Epithelial cell of prostate (primary cell): ENCODE measurements around the gene AOX1.
"Not testable (repeated sequence)": the region's sequence is repeated elsewhere in the genome, so short reads cannot be mapped to it uniquely, and the experiment has no call there.

Source experiments
- DNase-seq: peaks from one replicate; pipeline ENCODE4 v3.0.0-alpha.2; 2011; ENCODE audit warnings: low read depth, low spot score
- H3K27ac ChIP-seq: fragments of 450-650 bp; 2 replicates; pipeline ENCODE4 v1.5.1; 2017; ENCODE audit warnings: mild to moderate bottlenecking

Gene AOX1

DNA sequence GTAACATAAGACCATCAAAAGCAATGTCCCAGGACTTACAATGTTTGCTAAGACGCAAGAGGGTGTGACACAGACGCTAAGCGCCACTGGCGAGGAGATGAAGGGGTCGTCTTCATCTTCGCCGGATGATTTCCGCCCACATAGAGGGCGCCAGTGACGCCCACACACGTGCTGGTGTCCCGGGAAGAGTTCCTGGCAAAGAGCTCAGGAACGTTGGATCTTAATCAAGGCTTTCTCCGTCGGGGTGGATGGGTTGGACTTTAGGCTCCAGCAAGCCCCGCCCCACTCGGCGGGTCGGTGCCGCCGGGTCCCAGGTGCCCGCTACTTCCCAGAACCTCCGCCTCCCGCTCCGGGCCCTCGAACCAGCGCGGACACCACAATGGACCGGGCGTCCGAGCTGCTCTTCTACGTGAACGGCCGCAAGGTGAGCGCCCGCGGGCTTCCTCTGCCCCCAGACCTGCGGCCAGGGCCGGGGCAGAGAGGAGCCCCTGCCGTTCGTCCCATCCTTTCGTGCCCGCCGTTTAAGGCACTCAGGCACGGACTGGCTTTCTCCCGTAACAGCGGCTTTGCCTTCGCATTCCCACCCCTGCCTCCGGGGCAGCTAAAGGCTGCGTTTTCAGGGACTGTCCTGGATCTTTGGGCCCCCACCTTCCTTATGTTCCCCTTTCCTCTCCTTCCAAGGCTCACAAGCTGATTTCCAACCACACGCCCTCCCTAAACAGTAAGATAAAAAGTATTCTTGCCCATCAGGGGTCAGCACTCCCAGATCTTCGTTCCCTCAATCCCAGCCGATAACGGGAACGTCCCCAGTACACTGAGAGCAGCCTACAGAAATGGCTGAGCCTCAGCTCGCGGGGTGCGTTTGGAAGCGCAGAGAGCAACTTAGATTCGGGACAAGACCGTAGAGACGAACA lies at the start of gene AOX1:
TSS of gene AOX1 (plus strand) at position 285 of the 914 bp plus-strand sequence. CDS start at position 380, 95 bp downstream.
- H3K27ac ChIP-seq, result no peak within 1 kb of the TSS
- no peak for DNase-seq

GRCh38 chr2:200538139-200538538 lies 47.7 kb upstream of the AOX1 start:
- H3K27ac ChIP-seq, result no peak overlapping the region
- DNase-seq, result no peak

DNA sequence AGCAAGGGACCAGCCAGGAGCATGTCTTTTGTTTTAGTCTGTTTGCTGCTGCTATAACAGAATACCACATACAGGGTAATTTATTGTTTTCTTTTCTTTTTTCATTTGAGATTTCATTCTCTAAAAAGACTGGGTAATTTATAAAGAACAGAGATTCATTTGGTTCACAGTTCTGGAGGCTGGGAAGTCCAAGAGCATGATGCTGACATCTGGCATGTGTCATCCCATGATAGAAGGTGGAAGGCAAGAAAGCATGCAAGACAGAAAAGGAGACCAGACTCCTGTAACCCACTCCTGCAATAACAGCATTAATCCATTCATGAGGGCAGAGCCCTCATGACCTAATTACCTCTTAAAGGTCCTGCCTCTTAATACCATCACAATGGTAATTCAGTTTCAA lies 45.0 kb upstream of the AOX1 start:
- DNase-seq, result no peak
- no peak overlapping the region for H3K27ac ChIP-seq

DNA sequence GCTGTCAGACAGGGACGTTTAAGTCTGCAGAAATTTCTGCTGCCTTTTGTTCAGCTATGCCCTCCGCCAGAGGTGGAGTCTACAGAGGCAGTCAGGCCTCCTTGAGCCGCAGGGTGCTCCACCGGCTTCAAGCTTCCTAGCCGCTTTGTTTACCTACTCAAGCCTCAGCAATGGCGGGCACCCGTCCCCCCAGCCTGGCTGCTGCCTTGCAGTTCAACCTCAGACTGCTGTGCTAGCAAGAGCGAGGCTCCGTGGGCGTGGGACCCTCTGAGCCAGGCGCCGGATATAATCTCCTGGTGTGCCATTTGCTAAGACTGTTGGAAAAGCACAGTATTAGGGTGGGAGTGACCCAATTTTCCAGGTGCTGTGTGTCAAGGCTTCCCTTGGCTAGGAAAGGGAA lies 19.2 kb upstream of the AOX1 start:
- H3K27ac ChIP-seq, DNase-seq: not testable (repeated sequence)

- no peak overlapping the region for H3K27ac ChIP-seq
- no peak for DNase-seq
These were observed 17.9 kb upstream of the AOX1 start for GRCh38 chr2:200567932-200568331.

GRCh38 chr2:200575957-200576356 lies 9.9 kb upstream of the AOX1 start:
- no peak for DNase-seq
- no peak overlapping the region for H3K27ac ChIP-seq

DNA sequence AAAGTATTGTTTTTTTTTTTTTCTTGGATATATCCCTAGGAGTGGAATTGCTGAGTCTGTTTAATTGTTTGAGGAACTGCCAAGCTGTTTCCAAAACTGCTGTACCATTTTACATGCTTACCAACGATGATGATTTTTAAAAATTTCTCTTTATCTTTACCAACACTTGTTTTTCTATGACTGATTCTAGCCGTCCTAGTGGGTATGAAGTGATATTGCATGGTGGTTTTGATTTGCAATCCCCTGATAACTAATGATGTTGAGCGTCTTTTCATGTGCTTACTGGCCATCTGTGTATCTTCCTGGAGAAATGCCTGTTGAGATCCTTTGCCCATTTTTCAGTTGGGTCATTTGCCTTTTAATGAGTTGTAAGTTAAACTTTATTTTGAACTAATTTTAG lies 8.8 kb upstream of the AOX1 start:
- DNase-seq, result no peak
- no peak overlapping the region for H3K27ac ChIP-seq

- no peak for DNase-seq
- H3K27ac ChIP-seq, result no peak overlapping the region
These were observed 7.0 kb upstream of the AOX1 start for GRCh38 chr2:200578778-200579177.

- no peak overlapping the region for H3K27ac ChIP-seq
- no peak for DNase-seq
These were observed 1.2 kb upstream of the AOX1 start for GRCh38 chr2:200584639-200585038.

DNA sequence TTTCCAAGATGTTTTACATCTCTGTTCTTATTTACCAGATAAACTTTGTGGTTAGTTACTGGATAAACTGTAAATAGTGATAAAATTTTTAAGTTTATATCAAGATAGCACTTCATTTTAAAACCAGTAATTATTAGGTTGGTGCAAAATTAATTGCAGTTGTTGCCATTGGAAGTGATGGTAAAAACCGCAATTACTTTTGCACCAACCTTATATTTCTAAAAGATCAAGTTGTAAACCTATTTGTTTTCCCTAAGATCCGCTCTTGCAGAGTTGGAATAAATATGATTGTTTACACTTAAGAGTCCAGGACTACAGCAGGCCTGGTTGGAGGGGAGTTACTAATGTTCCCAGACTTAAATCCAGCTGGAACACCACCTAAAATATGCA lies 479 bp upstream of the AOX1 start:
- no peak for DNase-seq
- H3K27ac ChIP-seq, result no peak overlapping the region

DNA sequence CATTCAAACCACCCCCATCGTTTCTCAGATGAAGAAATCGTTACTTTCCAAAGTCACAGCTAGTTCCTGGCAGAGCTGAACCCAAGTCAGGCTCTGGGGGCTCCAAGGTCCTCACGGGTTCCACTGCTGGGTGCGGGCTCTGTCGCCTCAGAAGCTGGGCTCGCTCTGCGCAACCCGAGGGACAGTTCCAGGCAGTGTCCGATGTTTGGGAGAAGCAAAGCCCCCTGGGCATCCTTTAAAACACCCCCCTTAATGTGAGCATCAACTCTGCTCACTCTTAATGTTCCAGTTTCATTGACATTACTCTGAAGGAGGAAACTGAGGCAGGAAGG lies 796 bp downstream of the AOX1 start:
- DNase-seq, result no peak
- no peak overlapping the region for H3K27ac ChIP-seq

GRCh38 chr2:200587007-200587616 lies 1.3 kb downstream of the AOX1 start:
- no peak for DNase-seq

DNA sequence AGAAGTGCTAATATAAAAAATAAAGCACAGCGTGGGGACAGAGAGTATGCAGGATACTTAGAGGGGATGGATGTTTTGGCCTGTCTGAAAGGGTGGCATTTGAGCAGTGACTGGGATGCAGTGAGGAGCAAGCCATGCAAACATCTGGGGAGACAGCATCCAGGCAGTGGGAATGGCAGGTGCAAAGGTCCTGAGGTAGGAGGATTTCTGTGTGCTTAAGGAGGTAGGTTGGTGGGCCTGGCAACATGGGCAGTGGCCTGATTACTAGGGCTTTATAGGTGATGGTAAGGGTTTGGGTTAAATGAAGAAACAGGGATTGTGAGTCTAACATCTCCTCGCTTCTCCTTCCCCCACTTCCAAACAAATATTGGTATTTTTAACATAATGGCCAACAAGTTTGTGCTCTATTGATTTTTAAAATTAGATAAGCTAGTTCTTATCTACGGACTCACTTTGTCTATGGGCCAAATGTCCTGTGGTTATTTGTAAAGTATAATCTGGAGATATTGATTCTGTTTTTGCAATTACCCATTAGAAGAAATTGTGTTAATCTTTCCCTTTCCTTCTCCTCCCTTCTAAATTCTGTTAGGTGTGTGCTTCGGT lies 2.4 kb downstream of the AOX1 start:
- DNase-seq, result no peak
- H3K27ac ChIP-seq, result no peak overlapping the region

More at GRCh38 chr2:200587007-200587616, 1.3 kb downstream of the AOX1 start:
- no peak overlapping the region for H3K27ac ChIP-seq

DNA sequence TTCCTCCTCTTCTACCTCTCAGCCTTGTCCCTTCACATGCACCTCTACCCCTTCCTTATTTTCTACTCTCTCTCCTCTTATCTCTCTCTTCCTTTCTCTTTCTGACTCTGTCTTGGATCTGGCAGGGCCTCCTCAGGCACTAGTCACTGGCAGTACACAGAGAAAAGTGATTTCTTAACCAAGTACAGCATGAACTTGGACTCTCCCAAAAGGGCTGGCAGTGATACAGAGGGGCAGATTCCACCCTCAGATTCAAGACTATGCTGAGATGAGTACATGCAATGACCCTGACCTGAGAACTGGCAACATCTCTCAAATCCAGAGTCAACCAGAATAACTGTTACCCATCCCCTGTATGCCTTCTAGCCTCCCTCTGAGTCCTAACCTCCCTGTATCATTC lies 4.3 kb downstream of the AOX1 start:
- no peak overlapping the region for H3K27ac ChIP-seq
- DNase-seq, result no peak

GRCh38 chr2:200591308-200591707 lies 5.5 kb downstream of the AOX1 start:
- no peak for DNase-seq
- no peak overlapping the region for H3K27ac ChIP-seq

- DNase-seq, result no peak
- no peak overlapping the region for H3K27ac ChIP-seq
These were observed 6.7 kb downstream of the AOX1 start for GRCh38 chr2:200592406-200593075.

DNA sequence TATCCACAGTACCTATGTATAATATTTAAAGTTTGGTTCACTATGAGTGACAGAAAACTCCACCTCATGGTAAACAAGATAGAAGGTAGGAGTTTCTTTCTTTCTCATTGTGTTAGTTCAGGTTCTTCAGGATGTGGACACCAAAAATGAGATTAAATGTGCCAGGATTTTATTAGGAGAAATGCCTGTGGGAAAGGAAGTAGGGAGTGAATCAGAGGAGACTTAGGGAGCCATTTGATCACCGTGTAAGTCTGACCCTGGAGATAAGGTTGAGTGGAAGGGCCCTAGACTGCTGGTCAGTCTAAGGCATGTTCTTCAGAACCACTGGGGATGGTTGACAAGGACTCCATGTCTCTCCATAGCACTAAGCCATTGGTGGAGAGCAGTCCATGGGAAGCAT lies 8.1 kb downstream of the AOX1 start:
- no peak overlapping the region for H3K27ac ChIP-seq

GRCh38 chr2:200595913-200596312 lies 10.1 kb downstream of the AOX1 start:
- no peak overlapping the region for H3K27ac ChIP-seq
- no peak for DNase-seq

More for the DNA sequence above, 8.1 kb downstream of the AOX1 start:
- DNase-seq, result no peak

DNA sequence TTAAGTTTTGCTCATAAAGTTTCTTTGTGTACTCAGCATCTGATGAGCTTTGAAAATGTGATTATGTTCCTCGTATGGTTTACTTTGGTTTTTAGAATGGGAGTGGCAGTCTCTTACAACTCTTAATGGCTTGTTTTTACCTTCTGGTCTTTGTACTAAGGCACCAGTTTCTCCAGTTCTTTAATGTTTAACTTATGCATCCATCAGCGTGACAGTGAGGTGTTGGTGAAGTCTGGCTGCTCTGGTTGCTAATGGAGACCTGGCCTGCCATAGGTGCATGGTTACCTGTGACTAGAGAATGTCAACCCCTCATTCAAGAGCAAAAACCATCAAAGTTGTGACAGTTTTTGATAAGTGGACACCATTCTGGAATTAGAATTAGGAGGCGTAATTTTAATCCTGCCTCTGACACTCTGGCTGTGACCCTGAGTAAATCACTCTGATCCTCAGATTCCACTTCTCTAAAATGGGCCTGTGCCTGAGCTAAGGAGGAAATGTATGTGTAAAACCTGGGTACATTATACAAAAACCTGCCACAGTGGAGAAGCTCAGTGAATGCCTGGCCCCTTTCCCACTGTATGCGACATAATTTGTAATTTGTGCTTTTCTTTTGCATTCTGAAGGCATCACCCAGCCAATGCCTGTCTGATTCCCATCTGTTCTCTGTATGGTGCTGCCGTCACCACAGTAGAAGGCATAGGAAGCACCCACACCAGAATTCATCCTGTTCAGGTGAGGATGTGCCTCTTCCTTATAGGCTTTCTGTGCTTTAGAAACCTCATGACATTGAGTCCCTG lies 11.2 kb downstream of the AOX1 start:
- no peak for DNase-seq

GRCh38 chr2:200599206-200599605 lies 13.4 kb downstream of the AOX1 start:
- no peak overlapping the region for H3K27ac ChIP-seq
- DNase-seq, result no peak

More for the DNA sequence above, 11.2 kb downstream of the AOX1 start:
- H3K27ac ChIP-seq, result no peak overlapping the region
